Stimulated activated CD4-positive, alpha-beta T cell treated with anti-CD3 and anti-CD28 coated beads, Interleukin-2, amount 100 ng/mL, for 4 hours (primary cell): ENCODE data around the gene IL17REL.
"Not testable (repeated sequence)": the region's sequence is repeated elsewhere in the genome, so short reads cannot be mapped to it uniquely, and the experiment has no call there.

Experiments
- DNase-seq: peaks from one replicate; pipeline ENCODE4 v3.0.0-alpha.2; 2020; ENCODE audit warnings: low read depth

The IL17REL gene

DNA sequence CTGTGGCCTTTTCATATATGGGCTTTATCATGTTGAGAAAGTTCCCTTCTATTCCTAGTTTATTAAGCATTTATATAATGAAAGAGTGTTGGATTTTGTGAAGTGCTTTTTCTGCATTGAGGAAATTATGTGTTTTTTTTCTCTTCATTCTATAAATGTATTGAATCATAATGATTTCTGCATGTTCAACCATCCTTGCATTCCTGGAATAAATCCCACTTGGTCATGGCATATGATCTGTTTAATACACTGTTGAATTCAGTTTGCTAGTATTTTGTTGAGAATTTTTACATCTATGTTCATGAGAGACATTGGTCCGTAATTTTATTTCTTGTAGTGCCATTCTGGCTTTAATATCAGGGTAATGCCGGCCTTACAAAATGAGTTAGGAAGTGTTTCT, 26.2 kb downstream of the IL17REL start:
- DNase-seq, result no peak

GRCh38 chr22:49983148-49984042, 29.2 kb downstream of the IL17REL start:
- no peak for DNase-seq

GRCh38 chr22:49981799-49982198, 30.8 kb downstream of the IL17REL start:
- not testable (repeated sequence) for DNase-seq

DNA sequence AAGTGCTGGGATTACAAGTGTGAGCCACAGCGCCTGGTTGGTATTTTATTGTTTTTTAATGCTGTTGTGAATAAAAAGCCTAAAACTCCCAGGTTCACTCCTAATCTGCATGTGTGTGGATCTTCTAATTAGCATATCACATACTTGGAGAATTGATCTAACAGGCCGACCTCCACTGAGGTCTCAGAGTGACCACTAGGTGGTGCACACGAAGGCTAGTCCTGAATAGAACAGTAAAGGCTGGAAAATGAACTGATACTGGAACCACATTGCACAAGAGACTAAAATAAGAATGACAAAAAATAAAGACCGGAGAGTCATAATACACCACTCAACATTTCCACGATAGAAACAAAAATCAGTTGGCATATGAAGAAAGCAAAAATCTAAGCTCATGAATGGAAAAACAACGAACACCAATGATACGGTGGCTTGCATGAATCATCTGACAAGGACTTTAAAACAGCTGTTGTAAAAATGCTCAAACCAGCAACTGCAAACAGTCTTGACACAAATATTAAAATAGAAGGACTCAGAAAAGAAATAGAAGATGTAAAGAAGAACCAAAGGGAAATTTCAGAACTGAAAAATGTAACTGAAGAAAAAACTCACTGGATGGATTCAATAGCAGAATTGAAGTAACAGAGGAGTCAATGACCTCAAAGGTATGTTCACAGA, 32.8 kb downstream of the IL17REL start:
- DNase-seq, result no peak

- DNase-seq, result no peak
Observed at GRCh38 chr22:49977578-49977977, 35.0 kb downstream of the IL17REL start.

- peak; percentile 75 for DNase-seq
Observed at GRCh38 chr22:49976439-49977175, 36.0 kb downstream of the IL17REL start.

GRCh38 chr22:49975543-49976389, 36.8 kb downstream of the IL17REL start:
- no peak for DNase-seq

DNA sequence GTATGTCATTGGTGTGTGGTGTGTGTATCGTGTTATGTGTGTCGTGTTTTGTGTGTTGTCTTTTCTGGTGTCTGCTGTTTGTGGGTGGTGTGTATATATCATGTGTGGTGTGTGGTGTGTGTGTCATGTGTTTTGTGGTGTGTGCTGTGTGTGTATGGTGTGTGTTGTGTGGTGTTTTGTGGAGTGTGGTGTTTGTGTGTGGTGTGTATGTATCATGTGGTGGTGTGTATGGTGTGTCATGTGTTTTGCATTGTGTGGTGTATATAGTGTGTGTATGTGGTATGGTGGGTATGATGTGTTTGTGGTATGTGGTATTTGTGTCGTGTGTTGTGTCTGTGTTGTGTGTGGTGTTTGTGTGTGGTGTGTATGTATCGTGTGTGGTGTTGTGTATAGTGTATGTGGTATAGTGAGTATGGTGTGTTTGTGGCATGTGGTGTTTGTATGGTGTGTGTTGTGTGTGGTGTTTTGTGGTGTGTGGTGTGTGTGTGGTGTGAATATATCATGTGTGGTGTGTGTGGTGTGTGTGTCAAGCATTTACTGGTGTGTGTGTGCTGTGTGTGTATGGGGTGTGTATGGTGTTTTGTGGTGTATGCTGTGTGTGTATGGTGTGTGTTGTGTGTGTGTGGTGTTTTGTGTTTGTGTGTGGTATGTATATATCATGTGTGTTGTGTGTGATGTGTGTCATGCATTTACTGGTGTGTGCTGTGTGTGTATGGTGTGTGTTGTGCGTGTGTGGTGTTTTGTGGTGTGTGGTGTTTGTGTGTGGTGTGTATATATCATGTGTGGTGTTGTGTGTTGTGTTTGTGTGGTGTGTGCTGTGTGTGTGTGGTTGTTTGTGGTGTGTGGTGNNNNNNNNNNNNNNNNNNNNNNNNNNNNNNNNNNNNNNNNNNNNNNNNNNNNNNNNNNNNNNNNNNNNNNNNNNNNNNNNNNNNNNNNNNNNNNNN, 39.3 kb downstream of the IL17REL start:
- no peak for DNase-seq

GRCh38 chr22:49972163-49973017, 40.2 kb downstream of the IL17REL start:
- no peak for DNase-seq

GRCh38 chr22:49971232-49972162, 41.1 kb downstream of the IL17REL start:
- peak; percentile 81 for DNase-seq

- peak; percentile 98 for DNase-seq
Observed at GRCh38 chr22:49970528-49971231, 41.9 kb downstream of the IL17REL start.

GRCh38 chr22:49969751-49970527, 42.6 kb downstream of the IL17REL start:
- DNase-seq, result no peak

DNA sequence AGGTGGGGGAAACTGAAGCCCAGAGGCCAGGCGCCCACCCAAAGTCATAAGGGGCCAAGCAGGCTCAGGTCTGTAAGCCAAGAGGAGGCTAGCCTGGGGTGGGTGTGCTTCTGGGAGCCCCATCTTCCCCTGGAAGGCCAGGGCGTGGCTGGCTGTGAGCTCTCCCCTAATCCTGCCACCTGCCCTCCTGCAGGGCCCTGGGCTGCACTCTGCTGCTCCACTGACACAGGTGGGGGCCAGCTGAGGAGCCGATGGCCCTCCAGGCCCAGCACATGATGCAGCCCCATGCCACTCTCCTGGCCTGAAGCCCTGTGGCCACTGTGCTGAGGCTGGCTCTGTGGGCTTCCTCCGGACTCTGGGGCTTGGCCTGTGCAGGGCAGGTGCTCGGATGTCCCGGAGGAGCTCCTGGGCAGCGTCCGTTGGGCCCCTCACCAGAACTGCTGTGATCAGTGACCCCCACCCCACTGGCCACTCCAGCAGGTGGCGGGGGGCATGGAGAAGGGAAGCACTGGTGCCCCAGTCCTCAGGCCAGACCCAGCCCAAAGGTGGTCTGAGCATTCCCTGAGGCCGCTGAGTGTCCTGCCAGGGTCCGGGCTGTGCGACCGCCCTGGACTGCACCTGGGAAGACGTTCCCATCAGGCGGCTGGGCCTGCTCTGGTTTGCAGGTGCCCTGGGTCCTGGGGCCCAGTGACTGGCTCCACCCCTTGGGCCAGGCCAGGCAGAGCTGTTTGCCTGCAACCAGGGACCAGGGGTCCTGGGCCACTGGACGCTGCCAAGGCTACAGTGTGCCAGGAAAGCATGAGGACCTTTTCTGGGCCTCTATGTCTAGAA, 43.5 kb downstream of the IL17REL start:
- no peak for DNase-seq

- no peak for DNase-seq
Observed at GRCh38 chr22:49968313-49968830, 44.2 kb downstream of the IL17REL start.

GRCh38 chr22:49967706-49968208, 44.8 kb downstream of the IL17REL start:
- no peak for DNase-seq
